HG02981 (cell line): ENCODE measurements around the gene CRYGS.

Experiments used
- ATAC-seq: cut with Tn5 transposase; IDR thresholded peaks from one replicate; pipeline ENCODE4 v1.9.1; 2021; ENCODE audit warnings: mild to moderate bottlenecking, moderate library complexity; ENCODE audit not compliant: unreplicated experiment

CRYGS gene

DNA sequence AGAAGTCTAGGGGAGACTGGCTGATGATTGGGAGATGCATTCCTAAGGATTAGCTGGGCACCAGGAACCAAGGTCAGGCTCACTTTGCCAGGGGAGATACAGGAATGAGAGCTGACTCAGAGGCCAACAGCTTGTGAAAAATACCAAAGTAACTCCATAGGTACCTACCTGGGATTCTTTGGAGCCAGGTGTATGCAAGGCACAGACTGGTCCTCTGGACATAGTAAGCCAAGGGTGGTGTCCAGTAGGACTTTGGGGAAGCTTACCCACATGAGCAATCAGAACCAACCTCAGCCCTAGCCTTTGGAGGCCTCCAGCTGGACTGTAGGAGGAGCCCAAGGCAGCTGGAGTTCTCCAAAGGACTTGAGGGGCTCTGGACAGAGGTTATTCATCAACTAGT, 47.5 kb downstream of the CRYGS start:
- no peak for ATAC-seq

GRCh38 chr3:186496016-186496415, 48.2 kb downstream of the CRYGS start:
- ATAC-seq: no peak

DNA sequence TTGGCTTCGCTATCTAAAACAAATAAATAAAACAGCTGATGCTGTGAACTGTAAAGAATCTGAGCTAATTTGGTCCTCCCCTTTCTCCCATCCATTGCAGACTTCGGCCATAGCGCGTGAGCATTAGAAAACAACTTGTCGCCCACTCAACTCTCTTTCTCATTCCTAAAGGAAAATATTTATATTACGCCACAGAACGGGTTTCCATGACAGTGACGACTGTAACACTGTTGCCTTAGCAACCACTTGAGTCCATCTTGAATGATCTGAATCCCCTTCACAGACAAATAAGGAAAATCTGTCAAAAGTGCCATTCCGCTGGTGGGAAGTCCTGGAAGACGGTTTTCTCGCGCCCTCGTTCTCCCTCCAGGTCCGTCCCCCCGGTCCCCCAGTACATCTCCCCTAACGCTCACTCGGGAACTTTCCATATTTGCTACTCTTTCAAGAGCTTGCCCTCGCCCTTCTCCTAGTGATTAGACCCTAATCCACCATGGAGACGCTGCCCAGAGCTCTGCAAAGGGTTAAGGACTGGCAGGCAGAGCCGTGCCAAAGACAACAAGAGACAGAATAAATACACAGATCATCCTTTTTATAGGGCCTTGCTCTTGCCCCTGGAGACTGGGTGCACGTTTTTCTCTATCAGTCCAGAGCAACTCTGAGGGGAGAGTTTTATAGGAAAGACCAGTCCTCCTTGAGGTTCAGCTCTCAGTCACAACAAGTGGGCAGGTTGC, 50.5 kb downstream of the CRYGS start:
- ATAC-seq: no peak

- ATAC-seq: no peak
These were observed 51.7 kb downstream of the CRYGS start for GRCh38 chr3:186492385-186492984.

DNA sequence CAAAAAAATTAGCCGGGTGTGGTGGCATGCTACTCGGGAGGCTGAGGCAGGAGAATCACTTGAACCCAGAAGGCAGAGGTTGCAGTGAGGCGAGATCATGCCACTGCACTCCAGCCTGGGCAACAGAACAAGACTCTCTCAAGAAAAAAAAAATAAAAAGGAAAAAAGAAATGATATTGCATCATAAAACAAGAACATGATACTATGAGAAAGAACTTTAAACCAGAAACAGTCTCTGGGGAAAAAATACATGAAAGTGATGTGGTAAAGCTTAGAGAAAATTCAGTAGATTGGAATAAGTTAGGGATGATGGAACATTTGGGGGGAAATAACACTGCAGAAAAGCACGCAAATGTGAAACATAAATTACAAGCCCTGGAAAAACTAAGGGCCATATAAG, 54.7 kb downstream of the CRYGS start:
- no peak for ATAC-seq
